ENCODE measurements around the gene CEACAM19. TPM values are rescaled to one million over a fixed set of nuclear protein-coding genes. Genes with fewer than 3 reads are reported as not detected.

Gene CEACAM19
- polyA plus RNA-seq, 3 donors: 7.6 TPM; not detected in 2

DNA sequence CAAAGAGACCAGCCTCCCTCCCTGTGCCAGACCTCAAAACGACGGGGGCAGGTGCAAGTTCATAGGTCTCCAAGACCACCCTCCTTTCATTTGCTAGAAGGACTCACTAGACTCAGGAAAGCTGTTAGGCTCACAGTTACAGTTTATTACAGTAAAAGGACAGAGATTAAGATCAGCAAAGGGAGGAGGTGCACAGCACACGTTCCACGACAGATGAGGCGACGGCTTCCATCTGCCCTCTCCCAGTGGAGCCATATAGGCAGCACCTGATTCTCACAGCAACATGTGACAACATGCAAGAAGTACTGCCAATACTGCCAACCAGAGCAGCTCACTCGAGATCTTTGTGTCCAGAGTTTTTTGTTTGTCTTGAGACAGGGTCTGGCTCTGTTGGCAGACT, 9.4 kb upstream of the CEACAM19 start:
- Histone ChIP-seq H3K36me3 (replicated peaks in 1 of 2; ENCODE audit: control insufficient read depth in 1 of 2, insufficient read depth in 2 of 2, low read length in 2 of 2) (peaks cover 47 to 66% of the 10 kb centered on the region in 2 donors), H3K27me3 (ENCODE audit: control insufficient read depth in 2 of 2, insufficient read depth in 2 of 2, low read length in 2 of 2) (no peaks in the 10 kb centered on the region), H3K4me3 (replicated peaks in 1 of 3; ENCODE audit: low read depth in 2 of 3, low read length in 3 of 3) (no peak overlapping the region), H3K27ac (ENCODE audit: low read depth in 1 of 2, low read length in 2 of 2) (no peak overlapping the region), H3K4me2 (replicated peaks; ENCODE audit: extremely low read depth, low read length, poor library complexity, severe bottlenecking) (no peak overlapping the region), H3K4me1 (ENCODE audit: control insufficient read depth in 1 of 2, insufficient read depth in 2 of 2, low read length in 2 of 2) (no peaks in the 10 kb centered on the region), H4K20me1 (ENCODE audit: insufficient read depth, low read length) (no peaks in the 10 kb centered on the region), H2AFZ (ENCODE audit: insufficient read depth, low read depth, low read length, poor library complexity, severe bottlenecking) (no peak overlapping the region), H3K9me3 (replicated peaks in 1 of 2; ENCODE audit: control insufficient read depth in 1 of 2, insufficient read depth in 1 of 2, low read length in 2 of 2) (no peaks in the 10 kb centered on the region), H3K9ac (ENCODE audit: insufficient read depth, low read length, poor library complexity, severe bottlenecking) (no peak overlapping the region), H3K79me2 (ENCODE audit: insufficient read depth, low read length) (no peaks in the 10 kb centered on the region)
- peaks cover 48 to 58% of the 10 kb centered on the region in 2 donors for H3K36me3 Mint-ChIP-seq
- WGBS (ENCODE audit: insufficient coverage): 96% methylated on average over 4 of the region's 7 CpGs
- H3K27me3 Mint-ChIP-seq (ENCODE audit: low read depth in 3 of 3): peaks cover 0 to 6% (median 1%) of the 10 kb centered on the region in 3 donors
- no peak for DNase-seq
- H3K27ac Mint-ChIP-seq: no peak overlapping the region
- peaks cover 6% of the 10 kb centered on the region for H3K4me1 Mint-ChIP-seq
- intact Hi-C loops (cut with micrococcal nuclease): no loop called here
- H3K9me3 Mint-ChIP-seq: no peaks in the 10 kb centered on the region
- TF ChIP-seq, protein P1, sequence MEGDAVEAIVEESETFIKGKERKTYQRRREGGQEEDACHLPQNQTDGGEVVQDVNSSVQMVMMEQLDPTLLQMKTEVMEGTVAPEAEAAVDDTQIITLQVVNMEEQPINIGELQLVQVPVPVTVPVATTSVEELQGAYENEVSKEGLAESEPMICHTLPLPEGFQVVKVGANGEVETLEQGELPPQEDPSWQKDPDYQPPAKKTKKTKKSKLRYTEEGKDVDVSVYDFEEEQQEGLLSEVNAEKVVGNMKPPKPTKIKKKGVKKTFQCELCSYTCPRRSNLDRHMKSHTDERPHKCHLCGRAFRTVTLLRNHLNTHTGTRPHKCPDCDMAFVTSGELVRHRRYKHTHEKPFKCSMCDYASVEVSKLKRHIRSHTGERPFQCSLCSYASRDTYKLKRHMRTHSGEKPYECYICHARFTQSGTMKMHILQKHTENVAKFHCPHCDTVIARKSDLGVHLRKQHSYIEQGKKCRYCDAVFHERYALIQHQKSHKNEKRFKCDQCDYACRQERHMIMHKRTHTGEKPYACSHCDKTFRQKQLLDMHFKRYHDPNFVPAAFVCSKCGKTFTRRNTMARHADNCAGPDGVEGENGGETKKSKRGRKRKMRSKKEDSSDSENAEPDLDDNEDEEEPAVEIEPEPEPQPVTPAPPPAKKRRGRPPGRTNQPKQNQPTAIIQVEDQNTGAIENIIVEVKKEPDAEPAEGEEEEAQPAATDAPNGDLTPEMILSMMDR (IDR thresholded peaks at IDR 0.05): no peak
- no peak overlapping the region for H3K4me3 Mint-ChIP-seq

DNA sequence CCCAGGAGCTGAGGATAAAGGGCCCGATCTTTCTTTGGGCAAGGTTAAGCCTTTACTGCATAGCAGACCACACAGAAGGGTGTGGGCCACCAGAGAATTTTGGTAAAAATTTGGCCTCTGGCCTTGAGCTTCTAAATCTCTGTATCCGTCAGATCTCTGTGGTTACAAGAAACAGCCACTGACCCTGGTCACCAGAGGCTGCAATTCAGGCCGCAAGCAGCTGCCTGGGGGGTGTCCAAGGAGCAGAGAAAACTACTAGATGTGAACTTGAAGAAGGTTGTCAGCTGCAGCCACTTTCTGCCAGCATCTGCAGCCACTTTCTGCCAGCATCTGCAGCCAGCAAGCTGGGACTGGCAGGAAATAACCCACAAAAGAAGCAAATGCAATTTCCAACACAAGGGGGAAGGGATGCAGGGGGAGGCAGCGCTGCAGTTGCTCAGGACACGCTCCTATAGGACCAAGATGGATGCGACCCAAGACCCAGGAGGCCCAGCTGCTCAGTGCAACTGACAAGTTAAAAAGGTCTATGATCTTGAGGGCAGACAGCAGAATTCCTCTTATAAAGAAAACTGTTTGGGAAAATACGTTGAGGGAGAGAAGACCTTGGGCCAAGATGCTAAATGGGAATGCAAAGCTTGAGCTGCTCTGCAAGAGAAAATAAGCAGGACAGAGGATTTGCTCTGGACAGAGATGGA, 8.4 kb upstream of the CEACAM19 start:
- no peak overlapping the region for H3K4me3 Mint-ChIP-seq
- intact Hi-C loops (cut with micrococcal nuclease): no loop called here
- no peak overlapping the region for H3K27ac ChIP-seq (ENCODE audit: low read depth in 1 of 2, low read length in 2 of 2)

More for the DNA sequence above, 8.4 kb upstream of the CEACAM19 start:
- Histone ChIP-seq H4K20me1 (ENCODE audit: insufficient read depth, low read length) (no peaks in the 10 kb centered on the region), H3K9me3 (replicated peaks in 1 of 2; ENCODE audit: control insufficient read depth in 1 of 2, insufficient read depth in 1 of 2, low read length in 2 of 2) (no peaks in the 10 kb centered on the region), H3K9ac (ENCODE audit: insufficient read depth, low read length, poor library complexity, severe bottlenecking) (no peak overlapping the region), H3K4me2 (replicated peaks; ENCODE audit: extremely low read depth, low read length, poor library complexity, severe bottlenecking) (no peak overlapping the region), H3K27me3 (ENCODE audit: control insufficient read depth in 2 of 2, insufficient read depth in 2 of 2, low read length in 2 of 2) (no peaks in the 10 kb centered on the region), H3K79me2 (ENCODE audit: insufficient read depth, low read length) (no peaks in the 10 kb centered on the region), H2AFZ (ENCODE audit: insufficient read depth, low read depth, low read length, poor library complexity, severe bottlenecking) (no peak overlapping the region), H3K4me3 (replicated peaks in 1 of 3; ENCODE audit: low read depth in 2 of 3, low read length in 3 of 3) (no peak overlapping the region), H3K4me1 (ENCODE audit: control insufficient read depth in 1 of 2, insufficient read depth in 2 of 2, low read length in 2 of 2) (no peaks in the 10 kb centered on the region), H3K36me3 (replicated peaks in 1 of 2; ENCODE audit: control insufficient read depth in 1 of 2, insufficient read depth in 2 of 2, low read length in 2 of 2) (peaks cover 43 to 60% of the 10 kb centered on the region in 2 donors)
- DNase-seq: no peak
- H3K4me1 Mint-ChIP-seq: no peaks in the 10 kb centered on the region
- no peaks in the 10 kb centered on the region for H3K9me3 Mint-ChIP-seq
- 96% methylated on average over 6 of the region's 7 CpGs for WGBS (ENCODE audit: insufficient coverage)
- H3K27me3 Mint-ChIP-seq (ENCODE audit: low read depth in 3 of 3): peaks cover 0 to 4% (median 1%) of the 10 kb centered on the region in 3 donors
- no peak overlapping the region for H3K27ac Mint-ChIP-seq
- H3K36me3 Mint-ChIP-seq: peaks cover 45 to 52% of the 10 kb centered on the region in 2 donors
- TF ChIP-seq, protein P1 (IDR thresholded peaks at IDR 0.05): no peak

Measured in CD14-positive monocyte (primary cell).